22Rv1 (cell line): ENCODE measurements around the gene LARP4.
"Not testable (repeated sequence)": the region's sequence is repeated elsewhere in the genome, so short reads cannot be mapped to it uniquely, and the experiment has no call there.

Experiments used
- H3K27ac ChIP-seq: fragments of 450-650 bp; 2 replicates; pipeline ENCODE4 v1.5.1; 2017
- CTCF ChIP-seq: fragments of 450-650 bp; IDR thresholded peaks from 2 replicates; pipeline ENCODE4 v1.5.1; 2017; ENCODE audit warnings: mild to moderate bottlenecking
- ZFX ChIP-seq: fragments of 450-650 bp; IDR thresholded peaks from 2 replicates; pipeline ENCODE4 v1.6.1; 2017; ENCODE audit warnings: antibody characterized with exemption, borderline replicate concordance

LARP4 gene

DNA sequence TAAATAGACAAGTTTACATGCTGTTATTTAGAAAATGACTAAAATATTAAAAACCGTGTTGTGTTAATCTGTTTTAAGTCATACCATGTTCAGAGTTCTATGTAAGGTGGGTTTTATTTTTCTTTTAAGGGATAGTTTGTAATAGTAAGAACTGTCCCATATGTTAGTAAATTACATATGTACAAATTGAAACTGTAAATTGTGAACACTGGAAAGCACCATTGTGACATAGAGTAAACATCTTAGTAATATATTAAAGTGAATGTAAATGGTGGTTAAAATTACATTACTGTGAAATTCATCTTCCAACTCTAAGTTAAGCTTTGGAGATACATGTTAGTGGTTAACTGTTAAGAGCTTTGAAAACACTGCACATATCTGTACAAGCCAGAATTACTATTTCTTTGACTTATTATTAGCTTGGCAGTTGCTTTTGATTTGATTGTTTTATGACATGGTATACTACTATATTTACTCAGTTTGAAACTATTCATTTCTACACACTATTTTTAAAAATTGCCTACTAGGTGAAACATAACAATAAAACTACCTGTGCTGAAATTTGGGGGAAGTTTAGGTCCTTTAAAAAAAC is 76.7 kb downstream of the LARP4 start:
- TF ChIP-seq ZFX = no peak
- TF ChIP-seq CTCF = no peak
- no peak overlapping the region for H3K27ac ChIP-seq

GRCh38 chr12:50482571-50482970 is 81.9 kb downstream of the LARP4 start:
- H3K27ac ChIP-seq = no peak overlapping the region
- TF ChIP-seq ZFX (no peak), CTCF (no peak)

GRCh38 chr12:50483488-50483887 is 82.8 kb downstream of the LARP4 start:
- TF ChIP-seq ZFX = no peak
- no peak for TF ChIP-seq CTCF
- H3K27ac ChIP-seq = no peak overlapping the region

DNA sequence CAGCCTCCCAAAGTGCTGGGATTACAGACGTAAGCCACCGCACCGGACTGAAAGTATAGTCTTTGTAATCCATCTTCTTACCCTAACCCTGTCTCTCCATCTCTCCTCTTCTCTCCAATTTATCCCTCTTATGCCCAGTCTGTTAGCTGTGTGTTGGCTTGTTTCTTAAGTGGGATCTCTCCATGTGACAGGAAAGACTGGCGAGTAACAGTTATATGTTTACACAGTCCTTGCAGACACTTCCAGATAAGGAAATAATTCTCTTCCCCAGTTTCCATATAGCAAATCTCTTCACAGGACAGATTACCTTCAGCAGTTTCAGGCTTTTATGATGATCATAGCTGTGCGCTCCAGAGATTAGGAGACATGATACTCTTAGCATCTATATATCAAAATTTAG is 88.1 kb downstream of the LARP4 start:
- TF ChIP-seq CTCF (no peak), ZFX (no peak)
- H3K27ac ChIP-seq = no peak overlapping the region

GRCh38 chr12:50498119-50498518 is 97.4 kb downstream of the LARP4 start:
- H3K27ac ChIP-seq = not testable (repeated sequence)

- peak within 1 kb of the TSS; percentile 66 for H3K27ac ChIP-seq
- TF ChIP-seq ZFX = no peak
- peak; percentile 99 for TF ChIP-seq CTCF
Measured at GRCh38 chr12:50504798-50505674, 104.4 kb downstream of the LARP4 start, which contains the start of gene DIP2B. TSS of gene DIP2B (plus strand) at chr12:50504985. CDS start at chr12:50505141, 156 bp downstream.

- no peak for TF ChIP-seq CTCF
- TF ChIP-seq ZFX = no peak
- H3K27ac ChIP-seq = peak overlapping the region; percentile 66
Measured at GRCh38 chr12:50505675-50506530, 105.2 kb downstream of the LARP4 start.
